Measurements from ENCODE around the gene INPP5D. TPM values are rescaled to one million over a fixed set of nuclear protein-coding genes. Genes with fewer than 3 reads are reported as not detected.

Gene INPP5D
- total RNA-seq, 4 donors from 2014 or later: 7.8 to 40.4 (median 26.1) TPM

DNA sequence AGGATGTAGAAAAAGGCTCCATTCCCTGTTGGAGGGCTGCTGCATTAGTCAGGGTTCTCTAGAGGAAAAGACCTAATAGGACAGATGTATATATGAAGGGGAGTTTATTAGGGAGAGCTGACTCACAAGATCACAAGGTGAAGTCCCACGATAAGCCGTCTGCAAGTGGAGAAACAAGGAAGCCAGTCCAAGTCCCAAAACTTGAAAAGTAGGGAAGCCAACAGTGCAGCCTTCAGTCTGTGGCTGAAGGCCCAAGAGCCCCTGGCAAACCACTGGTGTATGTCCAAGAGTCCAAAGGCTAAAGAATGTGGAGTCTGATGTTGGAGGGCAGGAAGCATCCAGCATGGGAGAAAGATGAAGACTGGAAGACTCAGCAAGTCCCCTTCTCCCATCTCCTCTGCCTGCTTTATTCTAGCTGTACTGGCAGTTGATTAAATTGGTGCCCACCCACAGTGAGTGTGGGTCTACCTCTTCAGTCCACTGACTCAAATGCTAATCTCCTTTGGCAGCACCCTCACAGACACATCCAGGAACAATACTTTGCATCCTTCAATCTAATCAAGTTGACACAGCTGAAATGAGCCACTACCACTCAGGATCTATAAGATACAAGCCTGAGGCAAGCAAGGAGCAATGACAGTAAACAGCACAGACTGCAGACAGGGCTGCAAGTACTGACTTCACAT lies 161.4 kb downstream of the INPP5D start:
- intact Hi-C loops (cut with DNase I; ENCODE audit: low total_unique reads) (loop anchor here (2.0 kb wide), 1 partner anchor 31 kb away; no protein-coding TSS in a partner anchor), in situ Hi-C loops (cut with MboI; ENCODE audit: low pct_ligation_motif_present in 1 of 4, low pct_unique_long_range_greater_than_20kb in 1 of 4, low sequenced_read_pairs in 3 of 4) (no loop called here)
- no peak overlapping the region for H3K27ac ChIP-seq
- no peaks in the 10 kb centered on the region for H3K36me3 ChIP-seq
- TF ChIP-seq POLR2A (IDR thresholded peaks at IDR 0.05): no peak
- TF ChIP-seq POLR2AphosphoS5 (IDR thresholded peaks at IDR 0.05): no peak
- no peak for TF ChIP-seq EP300 (IDR thresholded peaks at IDR 0.05; ENCODE audit: low read depth)
- TF ChIP-seq, protein P1, sequence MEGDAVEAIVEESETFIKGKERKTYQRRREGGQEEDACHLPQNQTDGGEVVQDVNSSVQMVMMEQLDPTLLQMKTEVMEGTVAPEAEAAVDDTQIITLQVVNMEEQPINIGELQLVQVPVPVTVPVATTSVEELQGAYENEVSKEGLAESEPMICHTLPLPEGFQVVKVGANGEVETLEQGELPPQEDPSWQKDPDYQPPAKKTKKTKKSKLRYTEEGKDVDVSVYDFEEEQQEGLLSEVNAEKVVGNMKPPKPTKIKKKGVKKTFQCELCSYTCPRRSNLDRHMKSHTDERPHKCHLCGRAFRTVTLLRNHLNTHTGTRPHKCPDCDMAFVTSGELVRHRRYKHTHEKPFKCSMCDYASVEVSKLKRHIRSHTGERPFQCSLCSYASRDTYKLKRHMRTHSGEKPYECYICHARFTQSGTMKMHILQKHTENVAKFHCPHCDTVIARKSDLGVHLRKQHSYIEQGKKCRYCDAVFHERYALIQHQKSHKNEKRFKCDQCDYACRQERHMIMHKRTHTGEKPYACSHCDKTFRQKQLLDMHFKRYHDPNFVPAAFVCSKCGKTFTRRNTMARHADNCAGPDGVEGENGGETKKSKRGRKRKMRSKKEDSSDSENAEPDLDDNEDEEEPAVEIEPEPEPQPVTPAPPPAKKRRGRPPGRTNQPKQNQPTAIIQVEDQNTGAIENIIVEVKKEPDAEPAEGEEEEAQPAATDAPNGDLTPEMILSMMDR (IDR thresholded peaks at IDR 0.05): no peak
- H3K4me3 ChIP-seq: no peak overlapping the region
- H3K27me3 ChIP-seq: no peaks in the 10 kb centered on the region
- whole genome bisulfite sequencing, 2 donors (ENCODE audit: low coverage in 1 of 2): 86% methylated on average over 2 of the region's 2 CpGs; no CpG with 5 or more reads in 1 of the 2 donors
- H3K9me3 ChIP-seq: no peaks in the 10 kb centered on the region
- no peaks in the 10 kb centered on the region for H3K4me1 ChIP-seq
- DNase-seq: no peak

DNA sequence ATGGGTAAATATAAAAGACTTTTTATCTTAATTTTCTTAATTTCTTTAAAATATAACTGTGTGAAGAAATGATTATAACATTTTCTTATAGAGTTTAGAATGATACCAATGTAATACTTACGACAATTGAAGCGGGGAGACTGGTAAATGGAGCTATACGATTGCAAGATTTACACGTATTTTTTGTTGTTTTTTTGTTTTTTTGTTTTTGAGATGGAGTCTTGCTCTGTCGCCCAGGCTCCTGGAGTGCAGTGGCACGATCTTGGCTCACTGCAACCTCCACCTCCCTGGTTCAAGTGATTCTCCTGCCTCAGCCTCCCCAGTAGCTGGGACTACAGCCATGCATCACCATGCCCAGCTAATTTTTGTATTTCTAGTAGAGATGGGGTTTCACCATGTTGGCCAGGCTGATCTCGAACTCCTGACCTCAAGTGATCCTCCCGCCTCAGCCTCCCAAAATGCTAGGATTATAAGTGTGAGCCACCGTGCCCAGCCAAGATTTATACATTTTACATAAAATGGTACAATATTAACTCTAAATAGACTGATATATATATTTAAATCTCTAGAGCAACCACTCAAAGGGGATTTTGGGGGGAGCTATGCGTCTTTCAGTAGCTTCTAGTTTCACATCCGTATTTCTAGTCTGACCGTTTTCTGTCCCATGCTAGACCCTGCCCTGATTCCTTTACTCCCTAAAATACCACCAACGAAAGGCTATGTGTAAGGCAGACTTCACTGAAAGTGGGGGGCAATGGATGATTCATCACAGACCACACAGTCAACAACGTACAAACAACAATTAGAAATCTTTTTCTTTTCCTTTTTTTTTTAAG lies 163.1 kb downstream of the INPP5D start:
- intact Hi-C loops (cut with DNase I; ENCODE audit: low total_unique reads): no loop called here

DNA sequence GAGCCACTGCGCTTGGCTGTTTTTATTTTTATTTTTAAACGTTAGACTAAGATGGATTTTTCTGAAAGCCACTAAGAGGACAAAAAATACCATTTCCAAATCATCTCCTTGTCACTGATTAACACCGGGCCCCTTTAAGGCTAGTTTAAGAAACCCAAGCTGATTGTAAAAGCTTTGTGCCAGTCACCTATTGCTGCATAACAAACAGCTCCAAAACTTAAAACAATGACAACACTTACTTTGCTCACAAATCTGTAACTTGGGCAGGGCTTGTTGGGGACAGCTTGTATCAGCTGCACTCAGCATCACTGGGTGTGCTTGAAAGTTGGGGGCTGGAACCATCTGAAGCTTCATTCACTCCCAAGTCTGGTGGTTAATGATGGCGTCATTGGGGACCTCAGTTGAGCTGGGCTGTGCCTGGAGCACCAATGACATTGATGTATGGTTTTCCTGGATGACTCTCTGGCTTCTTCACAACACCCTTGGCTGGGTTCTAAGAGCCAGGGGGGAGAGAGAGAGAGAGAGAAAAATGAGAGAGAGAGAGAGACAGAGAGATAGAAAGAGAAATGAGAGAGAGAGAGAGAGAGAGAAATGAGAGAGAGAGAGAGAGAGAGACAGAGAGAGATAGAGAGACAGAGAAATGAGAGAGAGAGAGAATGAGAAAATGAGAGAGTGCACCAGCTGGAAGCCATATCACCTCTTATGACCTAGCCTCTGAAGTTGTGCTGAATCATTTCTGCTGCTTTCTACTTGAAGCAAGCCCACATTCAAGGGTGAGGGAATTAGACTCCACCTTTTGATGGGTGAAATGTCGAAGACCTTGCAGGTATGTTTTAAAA lies 165.3 kb downstream of the INPP5D start:
- no peaks in the 10 kb centered on the region for H3K27me3 ChIP-seq
- H3K4me3 ChIP-seq: no peak overlapping the region
- H3K36me3 ChIP-seq: no peaks in the 10 kb centered on the region
- no peak for DNase-seq
- intact Hi-C loops (cut with DNase I; ENCODE audit: low total_unique reads): no loop called here
- WGBS, 2 donors (ENCODE audit: low coverage in 1 of 2): 87 to 92% methylated on average over 3 to 5 of the region's 5 CpGs
- H3K9me3 ChIP-seq: no peaks in the 10 kb centered on the region
- TF ChIP-seq EP300 (IDR thresholded peaks at IDR 0.05; ENCODE audit: low read depth) (no peak), POLR2AphosphoS5 (IDR thresholded peaks at IDR 0.05) (no peak), POLR2A (IDR thresholded peaks at IDR 0.05) (no peak)
- TF ChIP-seq, protein P1 (IDR thresholded peaks at IDR 0.05): no peak
- in situ Hi-C loops (cut with MboI; ENCODE audit: low pct_ligation_motif_present in 1 of 4, low pct_unique_long_range_greater_than_20kb in 1 of 4, low sequenced_read_pairs in 3 of 4): loop anchor here in 2 of 4 donors (25.0 kb wide), 1 partner anchor 613 kb away; no protein-coding TSS in a partner anchor
- no peak overlapping the region for H3K27ac ChIP-seq
- H3K4me1 ChIP-seq: no peaks in the 10 kb centered on the region

More for the DNA sequence above, 163.1 kb downstream of the INPP5D start:
- H3K9me3 ChIP-seq: no peaks in the 10 kb centered on the region
- DNase-seq: no peak
- WGBS, 2 donors (ENCODE audit: low coverage in 1 of 2): 84 to 86% methylated on average over 10 to 14 of the region's 14 CpGs
- no peaks in the 10 kb centered on the region for H3K27me3 ChIP-seq
- no peak overlapping the region for H3K4me3 ChIP-seq
- no peak for TF ChIP-seq POLR2AphosphoS5 (IDR thresholded peaks at IDR 0.05)
- TF ChIP-seq, protein P1 (IDR thresholded peaks at IDR 0.05): no peak
- no peak for TF ChIP-seq POLR2A (IDR thresholded peaks at IDR 0.05)
- TF ChIP-seq EP300 (IDR thresholded peaks at IDR 0.05; ENCODE audit: low read depth): no peak
- H3K36me3 ChIP-seq: no peaks in the 10 kb centered on the region
- H3K27ac ChIP-seq: no peak overlapping the region
- in situ Hi-C loops (cut with MboI; ENCODE audit: low pct_ligation_motif_present in 1 of 4, low pct_unique_long_range_greater_than_20kb in 1 of 4, low sequenced_read_pairs in 3 of 4): no loop called here
- H3K4me1 ChIP-seq: no peaks in the 10 kb centered on the region

All from transverse colon (tissue), 4 donors.